GM12801 (cell line): ENCODE measurements around the gene MEPCE.

Experiments used
- CTCF ChIP-seq: IDR thresholded peaks from one replicate; pipeline ENCODE4 v1.5.1; 2011; ENCODE audit warnings: control low read depth; ENCODE audit not compliant: insufficient read length; ENCODE audit errors: extremely low read depth

The MEPCE gene

GRCh38 chr7:100428199-100428966 lies 1.2 kb upstream of the MEPCE start, which contains the start of gene ZCWPW1:
Gene ZCWPW1 (minus strand): TSS chr7:100428703. CDS start chr7:100420649, 8,054 bp downstream.
- no peak for TF ChIP-seq CTCF

GRCh38 chr7:100428967-100429636 lies 529 bp upstream of the MEPCE start:
- no peak for TF ChIP-seq CTCF

GRCh38 chr7:100430493-100431285 lies 1.1 kb downstream of the MEPCE start:
- TF ChIP-seq CTCF = no peak

GRCh38 chr7:100431286-100431735 lies 1.7 kb downstream of the MEPCE start:
- TF ChIP-seq CTCF = no peak

GRCh38 chr7:100432053-100432452 lies 2.4 kb downstream of the MEPCE start:
- TF ChIP-seq CTCF = no peak

GRCh38 chr7:100432621-100433275 lies 3.1 kb downstream of the MEPCE start:
- TF ChIP-seq CTCF = no peak

GRCh38 chr7:100433276-100433591 lies 3.6 kb downstream of the MEPCE start:
- TF ChIP-seq CTCF = no peak
